ENCODE measurements around the gene TRAPPC2L.

- TF ChIP-seq CTCF (IDR thresholded peaks at IDR 0.05 in 2 of 3, conservative IDR thresholded peaks at IDR 0.05 in 1 of 3; ENCODE audit: borderline replicate concordance in 1 of 3, insufficient read depth in 1 of 3, low read depth in 2 of 3, low read length in 2 of 3) = no peak
- TF ChIP-seq EZH2 (IDR thresholded peaks at IDR 0.05) = no peak
- TF ChIP-seq POLR2A (IDR thresholded peaks at IDR 0.05; ENCODE audit: borderline replicate concordance, extremely low read depth, insufficient read depth, insufficient read length) = no peak
- no peak for TF ChIP-seq ELF1 (IDR thresholded peaks at IDR 0.05; ENCODE audit: borderline replicate concordance, low read depth)
- TF ChIP-seq MAX (IDR thresholded peaks at IDR 0.05) = no peak
- TF ChIP-seq CEBPB (IDR thresholded peaks at IDR 0.05; ENCODE audit: low read depth) = no peak
- no peak for TF ChIP-seq EZH2phosphoT487 (IDR thresholded peaks at IDR 0.05; ENCODE audit: borderline replicate concordance)
- no peak for TF ChIP-seq POLR2AphosphoS5 (IDR thresholded peaks at IDR 0.05; ENCODE audit: low read depth, low read length)
- TF ChIP-seq SIN3A (IDR thresholded peaks at IDR 0.05; ENCODE audit: low read depth) = no peak
- TF ChIP-seq TCF7L2 (IDR thresholded peaks at IDR 0.05; ENCODE audit: borderline replicate concordance, extremely low read depth, insufficient read depth, insufficient read length) = no peak
- TF ChIP-seq CBX3 (IDR thresholded peaks at IDR 0.05; ENCODE audit: low read depth) = no peak
Measured at GRCh38 chr16:88851616-88852015, 5.3 kb upstream of the TRAPPC2L start.

Data from HCT116 (cell line).